HG03095 (cell line): Measurements from ENCODE around the gene SLC35A5.

Experiments used
- ATAC-seq: cut with Tn5 transposase; IDR thresholded peaks from one replicate; pipeline ENCODE4 v1.9.1; 2021; ENCODE audit warnings: moderate library complexity; ENCODE audit not compliant: unreplicated experiment

SLC35A5 gene

GRCh38 chr3:112619295-112619694 is 57.5 kb downstream of the SLC35A5 start:
- peak; percentile 84 for ATAC-seq

DNA sequence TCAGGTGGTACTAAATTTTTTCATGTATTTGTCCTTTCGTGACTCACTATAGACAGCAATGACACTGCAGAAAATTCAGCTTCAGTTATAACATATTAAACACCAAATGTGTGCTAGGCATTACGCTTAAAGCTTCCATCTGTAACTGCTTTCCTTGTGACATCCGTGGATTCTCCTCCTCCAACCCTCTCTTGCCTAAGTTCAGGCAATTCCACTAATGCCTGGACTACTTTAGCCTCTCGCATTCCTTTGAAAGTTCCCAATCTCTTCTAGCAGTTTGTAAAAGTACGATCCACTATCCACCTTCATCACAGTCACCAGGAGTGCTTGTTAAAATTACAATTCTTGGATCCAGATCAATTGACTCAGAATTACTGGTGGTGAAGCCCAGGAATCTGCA is 61.4 kb downstream of the SLC35A5 start:
- ATAC-seq, result no peak

GRCh38 chr3:112623717-112624116 is 61.9 kb downstream of the SLC35A5 start:
- no peak for ATAC-seq

- no peak for ATAC-seq
Observed at GRCh38 chr3:112627419-112627818, 65.6 kb downstream of the SLC35A5 start.

DNA sequence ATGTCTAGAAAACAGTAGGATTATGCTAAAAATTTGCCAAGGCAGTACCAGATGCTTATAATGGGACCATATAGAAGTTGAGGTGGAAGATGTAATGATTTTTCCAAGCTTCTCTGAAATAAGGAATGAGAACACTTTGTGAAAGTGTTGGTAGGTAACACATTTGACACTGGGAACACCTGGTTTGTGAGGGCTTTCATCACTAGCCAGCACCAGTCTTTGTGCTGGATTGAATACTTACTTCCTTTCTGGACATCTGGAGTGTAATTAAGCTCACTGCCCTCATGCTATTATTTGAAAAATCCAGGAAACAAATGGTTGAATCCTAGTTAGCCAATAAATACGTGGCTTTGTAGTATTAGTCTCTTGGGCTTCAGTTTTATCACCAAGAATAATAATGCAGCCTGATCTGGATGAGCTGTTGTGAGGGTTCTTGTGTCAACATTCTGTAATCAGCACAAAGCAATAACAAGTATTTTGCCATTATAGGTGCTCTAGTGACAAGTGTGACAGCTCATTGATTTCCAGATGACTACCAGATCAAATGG is 66.1 kb downstream of the SLC35A5 start:
- no peak for ATAC-seq

DNA sequence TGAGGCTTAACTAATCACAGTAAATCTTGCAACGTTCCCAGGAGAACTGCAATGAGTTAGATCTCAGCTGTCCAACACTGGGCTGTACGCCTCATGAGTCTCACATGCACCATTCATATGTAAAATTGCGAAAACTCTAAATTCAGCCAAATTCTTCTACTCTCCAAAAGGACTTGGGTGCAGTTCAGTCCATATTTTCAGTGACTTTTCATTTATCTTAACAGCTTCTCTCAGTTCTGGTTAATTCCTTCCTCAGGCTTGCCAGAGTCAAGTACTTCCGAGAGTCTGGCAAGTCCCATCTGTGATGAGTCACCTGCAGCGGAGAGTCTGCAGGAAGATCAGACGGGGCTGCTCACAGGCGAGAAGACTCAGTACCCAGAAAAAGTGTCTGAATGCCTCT is 67.6 kb downstream of the SLC35A5 start:
- ATAC-seq, result no peak

GRCh38 chr3:112631257-112631656 is 69.4 kb downstream of the SLC35A5 start:
- ATAC-seq, result no peak

DNA sequence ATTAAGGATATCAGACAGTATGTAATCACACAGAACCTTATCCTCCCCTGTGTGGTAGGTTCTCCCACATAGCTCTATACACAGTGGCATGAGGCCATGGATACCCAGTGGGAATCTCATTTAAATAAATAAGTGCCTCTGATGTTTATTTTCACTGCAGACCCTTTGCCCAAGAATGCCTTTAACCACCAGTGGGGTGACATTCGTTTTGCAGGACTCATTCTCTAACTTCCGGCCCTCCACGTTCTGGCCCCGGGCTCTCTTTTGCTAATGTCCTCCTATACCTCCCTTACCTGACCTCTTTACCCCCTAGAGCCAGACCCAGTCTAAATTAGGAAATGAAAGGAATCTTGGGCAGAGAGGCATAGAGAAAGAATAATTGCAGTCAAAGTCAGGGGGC is 70.8 kb downstream of the SLC35A5 start:
- ATAC-seq, result no peak

DNA sequence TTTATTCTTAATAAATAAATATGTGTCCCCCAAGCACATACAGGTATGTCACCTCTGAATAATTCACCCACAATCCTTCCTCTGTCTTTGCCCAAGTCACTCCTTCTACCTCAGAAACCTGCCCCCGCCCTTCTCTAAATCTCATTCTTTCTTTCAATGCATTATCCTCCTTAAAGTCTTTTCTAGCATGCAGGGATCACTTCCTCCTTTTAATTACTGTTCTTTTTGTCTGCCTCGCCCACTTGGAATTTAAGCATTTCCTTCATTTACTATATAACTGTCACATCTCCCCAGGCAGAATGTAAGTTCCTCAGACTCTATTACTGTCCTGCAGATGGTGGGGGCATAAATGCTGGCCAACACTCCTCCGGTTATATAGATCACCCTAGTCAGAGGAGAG is 71.3 kb downstream of the SLC35A5 start:
- ATAC-seq, result no peak

GRCh38 chr3:112633757-112634156 is 71.9 kb downstream of the SLC35A5 start:
- no peak for ATAC-seq

GRCh38 chr3:112634786-112635541 is 73.1 kb downstream of the SLC35A5 start:
- ATAC-seq, result no peak
